Stimulated activated CD8-positive, alpha-beta memory T cell treated with anti-CD3 and anti-CD28 coated beads, Interleukin-15, amount 100 ng/mL, for 24 hours (primary cell): ENCODE measurements around the gene FBXO34.
"Not testable (repeated sequence)": the region's sequence is repeated elsewhere in the genome, so short reads cannot be mapped to it uniquely, and the experiment has no call there.

Source experiments
- DNase-seq: peaks from one replicate; pipeline ENCODE4 v3.0.0-alpha.2; 2020; ENCODE audit warnings: low read depth

Gene FBXO34

DNA sequence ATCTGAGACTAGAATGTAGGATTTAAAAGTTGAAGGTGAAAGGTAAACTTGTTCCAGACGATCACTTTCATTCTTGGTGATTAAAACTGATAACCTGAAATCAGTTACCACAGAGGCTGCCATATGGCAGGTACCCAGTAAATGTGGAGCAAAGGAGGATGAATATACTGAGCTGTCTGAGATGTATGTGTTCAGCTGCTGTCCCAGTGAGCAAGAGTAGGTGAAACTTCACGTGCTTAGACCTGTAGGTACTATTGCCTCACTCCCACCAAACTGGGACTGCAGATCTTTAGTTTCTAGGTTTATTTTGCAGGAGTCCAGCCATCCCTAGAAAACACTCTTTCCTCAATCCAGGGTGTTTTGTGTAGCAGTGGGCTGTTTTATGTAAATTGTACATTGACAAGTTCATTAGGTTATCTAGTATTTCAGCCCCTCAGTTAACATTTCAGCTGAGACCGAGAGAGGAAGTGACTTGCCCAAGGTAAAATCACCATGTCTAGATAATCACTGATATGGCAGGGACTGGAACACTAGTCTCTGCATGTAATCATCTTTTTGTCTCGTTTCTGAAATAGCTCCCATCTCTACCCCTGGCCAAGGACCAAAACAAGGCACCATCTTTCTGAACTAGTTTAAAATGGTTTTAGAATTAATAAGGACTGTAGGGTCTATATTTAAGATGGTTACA, 77.7 kb downstream of the FBXO34 start:
- DNase-seq: no peak

DNA sequence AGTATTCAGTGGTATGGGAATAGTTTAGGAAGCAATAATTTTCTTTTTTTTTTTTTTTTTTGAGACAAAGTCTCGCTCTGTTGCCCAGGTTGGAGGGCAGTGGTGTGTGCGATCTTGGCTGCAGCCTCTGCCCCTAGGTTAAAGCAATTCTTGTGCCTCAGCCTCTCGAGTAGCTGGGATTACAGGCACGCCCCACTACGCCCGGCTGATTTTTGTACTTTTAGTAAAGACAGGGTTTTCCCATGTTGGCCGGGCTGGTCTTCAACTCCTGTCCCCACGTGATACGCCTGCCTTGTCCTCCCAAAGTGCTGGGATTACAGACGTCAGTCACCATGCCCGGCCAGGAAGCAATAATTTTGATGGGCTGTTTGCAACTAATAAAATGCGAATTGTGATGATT, 78.3 kb downstream of the FBXO34 start:
- no peak for DNase-seq

DNA sequence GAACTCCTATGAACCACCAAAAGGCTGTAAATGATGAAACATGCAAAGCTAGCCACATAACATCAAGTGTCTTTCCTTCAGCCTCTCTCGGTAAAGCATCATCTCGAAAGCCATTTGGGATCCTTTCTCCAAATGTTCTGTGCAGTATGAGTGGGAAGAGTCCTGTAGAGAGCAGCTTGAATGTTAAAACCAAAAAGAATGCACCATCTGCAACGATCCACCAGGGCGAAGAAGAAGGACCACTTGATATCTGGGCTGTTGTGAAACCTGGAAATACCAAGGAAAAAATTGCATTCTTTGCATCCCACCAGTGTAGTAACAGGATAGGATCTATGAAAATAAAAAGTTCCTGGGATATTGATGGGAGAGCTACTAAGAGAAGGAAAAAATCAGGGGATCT, 79.2 kb downstream of the FBXO34 start:
- no peak for DNase-seq

DNA sequence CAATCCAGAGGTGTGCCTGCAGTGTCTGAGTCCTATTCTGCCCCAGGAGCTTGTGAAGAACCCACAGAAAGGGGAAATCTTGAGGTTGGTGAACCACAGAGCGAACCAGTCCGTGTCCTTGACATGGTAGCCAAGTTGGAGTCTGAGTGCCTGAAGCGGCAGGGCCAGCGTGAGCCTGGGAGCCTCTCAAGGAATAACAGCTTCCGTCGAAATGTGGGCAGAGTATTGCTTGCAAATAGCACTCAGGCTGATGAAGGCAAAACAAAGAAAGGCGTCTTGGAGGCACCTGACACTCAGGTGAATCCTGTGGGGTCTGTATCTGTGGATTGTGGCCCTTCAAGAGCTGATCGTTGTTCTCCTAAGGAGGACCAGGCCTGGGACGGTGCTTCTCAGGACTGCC, 79.9 kb downstream of the FBXO34 start:
- no peak for DNase-seq

DNA sequence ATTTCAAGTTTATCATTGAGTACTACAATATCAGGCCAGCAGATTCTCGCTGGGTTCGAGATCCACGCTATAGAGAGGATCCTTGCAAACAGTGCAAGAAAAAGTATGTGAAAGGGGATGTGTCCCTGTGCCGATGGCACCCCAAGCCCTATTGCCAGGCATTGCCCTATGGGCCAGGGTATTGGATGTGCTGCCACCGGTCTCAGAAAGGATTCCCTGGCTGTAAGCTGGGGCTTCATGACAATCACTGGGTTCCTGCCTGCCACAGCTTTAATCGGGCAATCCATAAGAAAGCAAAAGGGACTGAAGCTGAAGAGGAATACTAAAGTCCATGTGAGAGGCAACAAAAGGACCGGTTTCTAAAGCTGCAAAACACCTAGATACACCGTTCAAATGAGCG, 81.0 kb downstream of the FBXO34 start:
- no peak for DNase-seq

DNA sequence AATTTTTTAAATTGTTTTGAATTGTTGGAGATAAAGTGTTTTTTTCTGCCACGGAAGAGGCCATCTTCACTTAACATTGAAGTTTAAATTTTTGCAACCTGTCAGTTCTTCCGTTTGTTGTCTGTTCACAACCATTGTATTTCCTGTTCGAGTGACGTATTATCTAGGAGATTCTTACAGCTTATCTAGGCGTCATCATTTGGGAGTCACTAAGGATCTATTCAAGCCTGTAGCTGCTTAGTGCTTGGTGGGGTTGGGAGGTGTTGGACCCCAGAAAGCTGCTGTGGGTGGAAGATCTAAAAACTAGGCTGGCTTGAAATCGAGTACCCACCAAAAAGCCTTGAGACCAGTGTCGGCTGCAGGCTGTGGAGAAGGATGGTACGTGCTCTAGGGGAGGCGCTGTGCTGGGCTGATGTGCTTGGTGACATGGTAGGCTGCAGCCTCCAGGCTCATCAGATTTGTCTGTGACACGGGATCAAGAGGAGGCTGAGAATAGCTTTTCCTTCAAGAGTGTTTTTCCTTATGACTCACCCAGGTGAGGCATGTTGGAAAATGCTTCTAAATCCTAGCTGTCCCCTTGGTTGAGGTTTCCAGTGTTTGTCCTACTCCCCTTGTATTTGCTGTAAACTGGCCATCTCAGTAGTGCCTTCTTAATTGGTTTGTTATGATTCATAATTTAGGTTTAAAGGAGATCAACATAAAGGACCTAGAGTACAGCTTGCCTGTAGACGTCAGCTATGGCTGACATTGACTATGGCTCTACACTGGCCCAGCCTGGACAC, 82.7 kb downstream of the FBXO34 start:
- DNase-seq: no peak

DNA sequence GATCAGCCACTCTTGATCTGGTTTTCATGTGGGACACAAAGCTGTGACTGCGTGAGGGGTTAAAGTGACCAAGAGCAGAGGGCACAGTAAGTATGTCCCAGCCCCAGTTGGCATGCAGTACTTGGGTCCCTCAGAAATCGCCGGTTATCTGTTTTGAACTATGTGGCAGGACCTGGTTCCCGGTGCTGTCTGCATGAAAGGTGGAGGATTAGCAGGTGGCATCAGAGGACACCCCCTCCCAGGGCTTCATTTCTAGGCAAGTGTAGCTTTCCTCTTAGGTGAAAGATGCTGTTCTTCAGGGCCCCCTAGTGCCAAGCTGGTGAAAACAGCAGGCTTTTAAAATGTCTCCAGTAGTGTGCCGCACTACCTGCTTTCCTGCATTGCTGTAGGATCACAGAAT, 83.3 kb downstream of the FBXO34 start:
- DNase-seq: no peak

DNA sequence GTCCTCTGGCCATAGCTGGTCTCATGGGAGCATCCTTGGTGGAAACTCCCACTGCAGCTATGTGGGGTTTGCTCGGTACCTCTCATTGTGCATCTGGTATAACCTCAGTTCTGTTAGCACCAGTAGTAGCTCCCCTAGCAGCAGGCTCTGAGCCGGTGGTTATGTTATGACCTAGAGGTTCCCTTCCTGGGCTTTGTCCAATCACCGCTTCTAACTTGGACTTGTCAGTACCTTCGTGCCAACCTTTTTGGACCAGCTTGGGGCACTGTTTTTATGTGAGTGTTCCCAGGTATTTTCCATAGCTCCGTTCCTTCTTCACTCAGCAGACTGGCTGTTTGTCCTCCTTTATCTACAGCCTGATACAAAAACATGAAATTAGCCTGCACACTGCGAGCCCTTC, 84.7 kb downstream of the FBXO34 start:
- DNase-seq: no peak

DNA sequence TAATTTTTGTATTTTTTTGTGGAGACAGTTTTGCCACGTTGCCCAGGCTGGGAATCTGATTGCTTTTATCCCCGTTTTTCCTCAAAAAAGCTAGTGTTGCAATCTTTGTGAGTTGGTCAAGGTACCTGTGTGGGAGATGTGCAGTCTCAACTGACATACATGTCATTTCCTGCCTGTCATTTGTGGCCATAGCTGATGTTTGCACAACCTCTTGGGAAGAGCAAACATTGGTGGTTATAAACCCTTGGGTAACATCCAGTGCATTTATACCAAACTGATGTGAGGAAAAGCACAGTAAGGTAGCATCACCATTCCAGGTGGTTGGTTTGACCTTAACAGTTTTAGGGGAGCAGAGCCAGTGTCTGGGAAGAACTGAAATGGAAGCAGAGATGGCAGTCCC, 85.7 kb downstream of the FBXO34 start:
- DNase-seq: no peak

DNA sequence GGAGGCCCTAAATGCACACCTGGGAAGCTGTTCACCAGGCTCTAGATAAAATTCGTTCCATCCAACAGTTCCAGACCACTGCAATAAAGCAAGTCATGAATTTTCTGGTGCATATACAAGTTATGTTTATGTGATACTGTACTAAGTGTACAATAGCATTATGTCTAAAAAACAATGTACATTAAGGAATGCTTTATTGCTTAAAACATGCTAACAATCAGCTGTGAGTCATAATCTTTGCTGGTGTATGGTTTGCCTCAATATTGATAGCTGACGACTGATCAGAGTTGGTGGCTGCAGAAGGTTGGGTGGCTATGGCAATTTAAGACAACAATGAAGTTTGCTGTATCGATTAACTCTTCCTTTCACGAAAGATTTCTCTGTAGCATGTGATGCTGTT, 88.1 kb downstream of the FBXO34 start:
- no peak for DNase-seq

DNA sequence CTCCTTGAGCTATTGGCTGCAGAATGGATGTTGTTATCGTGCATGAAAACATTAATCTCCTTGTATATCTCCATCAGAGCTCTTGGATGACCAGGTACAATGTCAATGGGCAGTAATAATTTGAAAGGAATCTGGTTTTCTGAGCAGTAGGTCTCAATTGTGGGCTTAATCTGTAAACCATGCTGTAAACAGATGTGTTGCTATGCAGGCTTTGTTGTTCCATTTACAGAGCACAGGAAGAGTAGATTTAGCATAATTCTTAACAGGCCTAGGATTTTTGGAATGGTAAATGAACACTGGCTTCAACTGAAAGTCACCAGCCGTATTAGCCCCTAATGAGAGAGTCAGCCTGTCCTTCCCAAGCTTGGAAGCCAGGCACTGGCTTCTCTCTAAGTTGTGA, 90.0 kb downstream of the FBXO34 start:
- DNase-seq: no peak

DNA sequence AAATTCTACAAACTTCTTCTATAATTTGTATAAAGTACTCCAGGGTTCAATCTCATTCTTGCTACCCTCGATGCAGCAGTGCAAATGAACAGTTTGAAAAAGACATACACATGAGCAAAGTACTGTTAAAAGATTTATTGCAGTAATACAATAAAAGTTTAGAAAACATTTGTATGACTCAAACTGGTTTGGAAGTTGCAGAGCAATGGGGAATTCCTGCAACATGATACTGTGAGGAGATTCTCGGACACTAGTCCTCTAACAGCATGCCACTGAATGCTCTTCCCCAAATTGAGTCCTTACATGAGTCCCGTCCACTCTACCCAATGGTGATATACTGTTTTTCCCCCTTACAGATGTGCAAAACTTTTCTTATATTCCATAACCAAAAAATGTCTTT, 95.0 kb downstream of the FBXO34 start:
- no peak for DNase-seq

DNA sequence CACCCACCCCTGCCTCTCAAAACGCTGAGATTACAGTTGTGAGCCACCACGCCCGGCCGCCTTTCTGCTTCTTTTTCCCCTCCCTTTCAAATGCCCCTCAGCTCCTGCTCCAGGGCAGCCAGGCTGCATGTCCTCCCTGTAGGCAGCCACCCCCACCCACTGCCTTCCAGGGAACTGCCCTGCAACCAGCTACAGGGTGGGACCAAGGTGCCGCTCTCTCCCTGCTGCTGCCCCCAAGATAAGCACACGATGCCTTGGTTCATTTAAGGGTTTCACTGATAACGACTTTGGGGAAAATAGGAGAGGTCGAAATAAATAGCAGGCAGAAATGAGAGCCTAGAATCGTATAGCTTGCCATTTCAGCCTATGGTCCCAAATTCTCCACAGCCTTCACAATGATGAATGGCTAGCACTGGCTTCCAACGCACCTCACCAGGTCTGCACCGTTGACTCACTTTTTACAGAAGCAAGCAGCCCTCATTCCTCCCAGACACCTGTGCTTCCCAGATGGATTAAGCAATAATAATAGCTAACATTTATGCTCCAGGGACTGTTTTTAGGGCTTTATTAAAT, 99.7 kb downstream of the FBXO34 start:
- no peak for DNase-seq

DNA sequence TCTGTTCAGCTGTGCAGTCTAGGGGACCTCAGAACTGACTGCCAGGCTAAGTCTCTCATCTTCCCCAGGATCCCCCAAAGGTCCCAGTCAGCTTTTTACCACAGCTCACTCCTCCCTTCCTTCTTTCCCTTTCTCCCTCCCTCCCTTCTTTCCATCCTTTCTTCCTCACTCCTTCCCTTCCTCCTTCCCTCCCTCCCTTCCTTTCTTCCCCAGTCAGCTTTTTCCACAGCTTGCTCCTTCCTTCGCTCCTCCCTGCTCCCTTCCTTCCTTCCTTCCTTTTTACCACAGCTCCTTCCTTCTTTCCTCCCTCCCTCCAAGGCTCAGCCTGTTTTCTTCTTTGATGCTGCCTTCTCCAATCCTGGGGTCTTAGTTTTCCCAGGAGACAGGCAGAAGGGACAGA, 101.2 kb downstream of the FBXO34 start:
- no peak for DNase-seq

DNA sequence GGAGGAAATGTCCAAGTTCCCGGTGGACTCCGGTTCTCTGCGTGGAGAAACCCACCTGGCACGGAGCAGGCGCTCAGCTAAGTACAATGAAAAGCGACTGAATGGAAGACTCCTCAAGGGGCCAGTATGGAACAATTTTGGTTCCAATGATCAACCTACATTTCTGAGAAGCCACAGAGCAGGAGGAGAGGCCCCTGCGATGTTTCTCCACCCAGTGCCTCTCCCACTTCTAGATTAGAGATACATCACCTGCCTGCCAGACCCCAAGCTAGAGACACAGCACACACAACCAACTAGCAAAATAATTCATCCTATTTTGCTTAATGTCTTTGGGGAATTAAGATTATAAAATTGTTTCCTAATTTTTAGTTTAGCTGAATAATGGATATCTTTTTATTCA, 101.6 kb downstream of the FBXO34 start:
- no peak for DNase-seq

DNA sequence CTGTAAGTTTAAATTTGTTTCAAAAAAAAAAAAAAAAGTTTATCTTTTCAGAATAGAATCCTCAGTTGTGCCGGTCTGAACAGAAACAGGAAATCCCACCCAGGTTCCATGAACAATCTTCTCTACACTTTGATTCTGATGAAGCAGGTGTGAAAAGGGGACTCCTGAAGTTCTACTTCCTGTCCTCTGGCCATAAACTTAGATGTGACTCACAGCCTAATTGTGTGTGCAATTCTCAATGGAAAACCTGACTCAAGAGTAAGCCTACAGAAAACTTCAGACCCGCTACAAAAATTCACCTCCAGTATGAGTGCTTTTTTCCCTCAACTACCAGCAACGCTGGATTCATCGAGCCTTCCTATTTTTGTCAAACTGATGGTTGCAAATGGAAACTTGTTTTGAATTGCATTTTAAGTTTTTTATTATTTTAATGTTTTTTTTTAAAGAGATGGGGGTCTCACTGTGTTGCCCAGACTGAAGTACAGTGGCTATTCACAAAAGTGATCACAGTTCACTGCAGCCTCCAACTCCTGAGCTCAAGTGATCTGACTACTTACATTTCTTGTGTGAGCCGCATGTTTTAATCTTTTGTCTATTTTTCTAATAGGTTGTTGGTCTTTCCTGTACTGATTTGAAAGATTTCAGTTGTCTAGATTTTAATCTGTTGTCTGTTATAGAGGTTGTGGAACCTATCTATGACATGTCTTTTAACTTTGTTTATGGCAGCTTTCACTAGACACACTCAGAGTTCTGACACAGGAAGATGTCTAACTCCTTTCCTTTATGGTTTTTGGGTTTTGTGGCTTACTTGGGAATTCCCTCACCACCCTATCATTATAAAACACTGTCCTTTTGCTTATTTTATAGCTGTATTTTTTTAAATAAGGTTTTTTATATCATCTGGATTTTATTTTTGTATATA, 102.8 kb downstream of the FBXO34 start:
- DNase-seq: no peak

DNA sequence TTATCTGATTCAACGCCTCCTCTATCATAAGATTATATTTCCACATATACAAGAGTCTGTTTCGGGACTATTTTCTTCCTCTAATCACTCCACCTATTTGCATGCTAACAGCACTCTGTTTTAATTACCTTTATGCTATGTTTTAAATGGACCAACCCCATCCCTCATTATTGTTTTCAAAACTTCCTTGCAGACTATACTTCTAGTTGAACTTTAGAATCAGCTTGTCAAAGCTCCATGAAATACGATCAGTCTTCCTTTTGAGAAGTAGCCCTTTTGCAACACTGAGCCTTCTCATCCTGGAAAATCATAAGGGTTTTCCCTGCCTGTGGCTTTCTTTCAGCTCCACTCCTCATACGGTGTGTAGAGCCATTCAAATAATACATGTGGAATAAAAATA, 103.5 kb downstream of the FBXO34 start:
- no peak for DNase-seq

DNA sequence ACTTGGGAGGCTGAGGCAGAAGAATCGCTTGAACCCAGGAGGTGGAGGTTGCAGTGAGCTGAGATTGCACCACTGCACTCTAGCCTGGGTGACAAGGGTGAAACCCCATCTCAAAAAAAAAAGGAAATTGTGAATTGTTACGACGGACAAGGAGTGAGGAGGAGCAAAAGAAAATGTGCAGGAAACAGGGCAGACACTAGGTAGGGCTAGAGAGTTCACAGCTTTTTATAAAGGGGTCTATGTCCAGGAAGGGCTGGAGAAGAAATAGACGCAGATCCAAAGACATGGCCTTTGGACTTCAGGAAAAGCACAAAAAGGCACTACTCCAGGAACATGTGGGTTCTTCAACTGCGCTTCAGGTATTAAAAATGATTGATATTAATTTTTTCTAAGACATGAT, 106.0 kb downstream of the FBXO34 start:
- DNase-seq: no peak

DNA sequence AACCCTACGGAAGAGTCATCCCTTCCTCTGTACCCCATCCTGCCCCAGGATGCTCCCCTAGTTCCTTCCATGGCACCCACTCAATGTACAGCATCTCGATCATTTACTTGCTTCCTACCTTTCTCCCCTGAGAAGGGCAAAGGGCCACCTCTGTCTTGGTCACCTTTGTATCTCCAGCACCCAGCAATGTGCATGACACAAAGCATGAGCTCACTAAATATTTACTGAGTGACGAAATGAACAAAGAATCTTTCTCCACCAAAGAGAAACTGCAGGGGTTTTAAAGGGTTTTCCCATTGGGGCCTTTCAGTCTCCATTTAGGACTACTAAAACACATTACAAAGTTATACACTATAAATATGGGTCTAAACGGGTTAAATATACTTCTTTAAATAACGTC, 109.8 kb downstream of the FBXO34 start:
- DNase-seq: no peak

DNA sequence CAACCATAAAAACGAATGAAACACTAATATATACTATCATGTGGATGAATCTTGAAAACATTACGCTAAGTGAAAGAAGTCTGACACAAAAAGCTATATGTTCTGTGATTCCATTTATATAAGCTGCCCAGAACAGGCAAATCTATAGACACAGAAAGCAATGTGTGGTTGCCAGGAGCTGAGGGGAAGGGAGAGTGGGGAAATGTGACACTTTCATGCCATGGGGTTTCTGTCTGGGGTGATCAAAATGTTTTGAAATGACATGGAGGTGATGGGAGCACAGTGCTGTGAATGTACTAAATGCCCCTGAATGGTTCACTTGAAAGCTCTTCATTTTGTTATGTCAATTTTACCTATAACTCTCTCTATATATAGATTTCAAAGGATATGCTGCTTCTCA, 110.3 kb downstream of the FBXO34 start:
- no peak for DNase-seq

DNA sequence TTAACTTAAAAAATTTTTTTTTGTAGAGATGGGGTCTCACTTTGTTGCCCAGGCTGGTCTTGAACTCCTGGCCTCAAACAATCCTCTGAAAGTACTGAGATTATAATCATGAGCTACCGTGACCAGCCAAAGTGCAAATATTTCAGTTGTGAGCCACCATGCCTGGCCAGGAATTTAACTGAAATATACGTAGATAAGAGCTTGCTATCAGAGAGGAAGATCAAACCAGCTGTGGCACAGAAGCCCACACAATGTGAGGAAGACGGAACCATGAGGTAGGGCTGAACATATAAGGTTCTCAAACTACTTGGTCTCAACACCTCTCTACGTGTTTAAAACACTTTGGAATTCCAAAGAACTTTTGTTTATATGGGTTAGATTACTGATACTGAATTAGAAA, 111.3 kb downstream of the FBXO34 start:
- DNase-seq: no peak

DNA sequence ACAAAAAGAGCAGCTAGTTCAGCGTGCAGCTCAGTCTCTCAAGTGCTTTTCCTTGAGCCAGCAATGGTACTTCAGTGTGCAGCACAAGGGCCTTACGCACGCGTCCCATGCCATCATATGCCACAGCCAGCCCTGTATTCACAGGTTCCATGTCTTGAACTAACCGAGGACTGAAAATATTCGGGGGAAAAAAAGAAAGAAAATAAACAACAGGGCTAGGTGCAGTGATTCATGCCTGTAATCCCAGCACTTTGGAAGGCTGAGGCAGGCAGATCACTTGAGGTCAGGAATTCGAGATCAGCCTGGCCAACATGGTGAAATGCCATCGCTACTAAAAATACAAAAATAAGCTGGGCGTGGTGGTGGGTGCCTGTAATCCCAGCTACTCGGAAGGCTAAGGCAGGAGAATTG, 111.8 kb downstream of the FBXO34 start:
- not testable (repeated sequence) for DNase-seq
